ENCODE measurements around the gene NOXRED1.

The NOXRED1 gene

DNA sequence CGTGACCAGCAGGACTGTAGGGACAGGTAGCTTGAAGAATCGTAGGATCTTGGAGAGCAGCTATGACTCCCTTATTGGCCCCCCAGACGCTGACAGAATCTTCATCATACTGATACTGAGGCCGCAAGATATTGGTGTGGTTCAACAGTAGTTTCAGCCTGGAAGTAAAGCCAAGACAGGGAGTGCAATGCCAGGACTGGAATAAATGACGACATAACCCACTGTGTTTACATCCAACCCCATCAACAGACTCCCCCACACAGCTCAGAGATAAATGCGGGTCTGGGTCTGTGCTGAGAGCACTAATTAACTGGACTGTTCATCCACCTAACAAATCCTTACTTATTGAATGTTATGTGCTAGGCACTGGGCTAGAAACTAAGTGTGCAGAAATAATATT is 16.6 kb downstream of the NOXRED1 start:
- no peak for DNase-seq

GRCh38 chr14:77406086-77406485 is 17.2 kb downstream of the NOXRED1 start:
- DNase-seq = no peak

DNA sequence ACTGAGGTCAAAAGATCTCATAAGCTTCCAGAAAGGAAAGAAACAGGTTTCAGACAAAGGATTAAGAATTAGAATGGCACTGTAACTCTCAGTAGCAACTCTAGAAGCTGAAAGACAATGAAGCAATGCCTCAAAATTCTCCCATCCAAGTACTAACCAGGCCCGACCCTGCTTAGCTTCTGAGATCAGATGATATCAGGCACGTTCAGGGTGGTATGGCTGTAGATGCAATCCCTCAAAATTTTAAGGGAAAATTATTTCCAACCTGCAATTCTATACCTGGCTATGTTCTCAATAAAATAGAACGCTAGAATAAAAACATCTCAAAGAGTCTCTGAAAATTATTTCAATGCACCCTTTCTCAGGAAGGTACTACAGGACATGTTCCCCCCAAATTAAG is 19.6 kb downstream of the NOXRED1 start:
- no peak for DNase-seq

DNA sequence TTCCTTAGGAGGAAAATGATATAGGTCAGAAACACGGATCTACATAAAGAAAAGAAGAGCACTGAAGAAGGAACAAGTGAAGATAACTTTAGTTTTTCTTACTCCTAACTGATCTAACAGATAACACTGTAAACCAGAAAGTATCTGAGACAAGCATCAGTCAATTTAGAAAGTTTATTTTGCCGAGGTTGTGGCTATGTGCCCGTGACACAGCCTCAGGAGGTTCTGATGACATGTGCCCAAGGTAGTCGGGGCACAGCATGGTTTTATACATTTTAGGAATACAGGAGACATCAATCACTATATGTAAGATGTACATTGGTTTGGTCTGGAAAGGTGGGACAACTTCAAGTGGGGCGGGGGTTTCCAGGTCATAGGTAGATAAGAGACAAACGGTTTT is 23.1 kb downstream of the NOXRED1 start:
- DNase-seq = no peak

DNA sequence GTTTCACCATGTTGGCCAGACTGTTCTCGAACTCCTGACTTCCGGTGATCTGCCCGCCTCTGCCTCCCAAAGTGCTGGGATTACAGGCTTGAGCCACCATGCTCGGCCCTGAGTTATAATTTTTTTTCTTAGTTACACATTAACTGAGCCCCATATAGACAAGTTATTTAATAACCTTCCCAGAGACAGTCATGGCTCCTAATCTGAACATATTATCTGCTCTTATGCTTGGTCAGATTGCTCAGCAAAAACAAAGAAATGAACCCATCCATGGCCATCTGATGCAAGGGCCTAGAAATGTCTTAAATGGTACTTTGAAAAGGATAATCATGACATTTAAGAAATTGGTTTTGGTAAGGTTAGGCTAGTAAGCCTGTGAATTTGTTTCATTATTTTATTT is 33.1 kb downstream of the NOXRED1 start:
- no peak for DNase-seq

- no peak for DNase-seq
These were observed 44.6 kb downstream of the NOXRED1 start for GRCh38 chr14:77378701-77379100.

DNA sequence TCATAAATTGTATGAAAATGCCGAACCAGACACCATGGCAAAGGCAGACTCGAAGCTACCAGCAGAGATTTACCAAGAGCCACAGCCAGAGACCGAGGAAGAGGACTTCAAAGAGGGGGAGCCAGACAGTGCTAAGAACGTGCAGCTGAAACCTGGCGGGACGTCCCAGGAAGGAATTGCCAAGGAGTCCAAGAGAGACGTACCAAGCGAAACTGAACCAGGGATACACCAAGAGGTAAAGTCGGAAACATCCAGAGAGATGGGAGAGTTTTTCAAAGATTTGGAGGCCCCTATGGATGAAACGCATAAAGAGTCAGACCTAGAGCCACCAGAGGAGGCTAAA is 45.9 kb downstream of the NOXRED1 start:
- no peak for DNase-seq

DNA sequence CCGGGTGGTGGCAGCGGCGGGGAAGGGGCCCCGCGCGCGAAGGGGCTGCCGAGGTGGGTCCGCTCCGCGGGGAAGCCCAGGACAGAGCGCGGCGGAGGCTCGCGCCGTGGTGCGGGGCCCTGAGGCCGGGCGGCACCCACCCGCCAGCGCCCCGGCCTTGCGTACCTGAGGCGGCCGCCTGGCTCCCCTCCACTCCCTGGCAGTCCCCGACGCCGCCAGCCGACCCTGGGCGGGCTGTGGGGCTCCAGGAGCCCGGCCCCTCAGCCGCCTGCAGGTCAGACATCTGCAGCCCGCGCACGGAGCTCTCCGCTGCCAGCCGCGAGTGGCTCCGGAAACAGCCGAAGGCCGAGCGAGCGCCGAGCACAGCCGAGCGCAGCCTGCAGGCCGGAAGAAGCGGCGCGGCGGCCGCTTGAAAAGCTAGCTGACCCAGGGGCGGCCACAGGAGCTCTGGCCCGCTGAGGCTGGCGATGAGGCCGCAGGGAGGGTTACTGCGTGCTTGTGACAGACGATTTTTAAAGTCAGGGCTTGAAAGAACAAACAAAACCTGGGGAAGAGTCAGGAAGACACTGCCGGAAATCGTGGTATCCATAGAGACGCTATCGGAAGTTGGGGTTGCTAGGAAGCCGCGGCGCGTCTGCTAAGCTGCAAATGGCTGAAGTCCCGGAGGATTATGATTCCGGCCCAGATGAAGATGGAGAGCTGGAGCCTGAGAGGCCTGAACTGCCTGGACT is 46.4 kb downstream of the NOXRED1 start, which contains the start of the genes SAMD15 and TMED8:
TSS of gene SAMD15 (plus strand) at position 609 of the 731 bp plus-strand sequence. CDS start at position 649, 40 bp downstream.
TSS of gene TMED8 (minus strand) at position 324 of the 731 bp plus-strand sequence. CDS start at position 283, 41 bp downstream.
- peak; percentile 92 for DNase-seq

- DNase-seq = no peak
These were observed 47.2 kb downstream of the NOXRED1 start for GRCh38 chr14:77375973-77376770.

GRCh38 chr14:77375164-77375950 is 48.0 kb downstream of the NOXRED1 start:
- DNase-seq = no peak

GRCh38 chr14:77372304-77372841 is 51.0 kb downstream of the NOXRED1 start:
- peak; percentile 35 for DNase-seq

DNA sequence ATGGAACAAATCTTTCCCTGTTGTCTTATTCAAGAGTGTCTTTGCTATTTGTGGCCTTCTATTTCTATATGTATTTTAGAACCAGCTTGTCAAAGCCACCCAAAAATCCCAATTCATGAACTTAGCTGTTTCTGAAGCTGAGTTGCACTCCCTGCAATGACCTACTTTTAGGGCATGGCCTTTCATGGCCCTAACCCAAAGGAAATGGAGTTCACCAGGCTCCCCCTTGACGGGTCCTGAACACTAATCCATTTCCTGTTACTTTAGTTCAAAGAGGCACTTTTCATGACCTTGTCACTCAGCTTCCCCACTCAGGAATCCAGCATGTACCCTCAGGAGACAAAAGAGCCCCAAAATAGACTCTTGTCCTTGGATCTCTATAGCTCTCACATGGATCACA is 54.0 kb downstream of the NOXRED1 start:
- DNase-seq = no peak

GRCh38 chr14:77364146-77364545 is 59.2 kb downstream of the NOXRED1 start:
- DNase-seq = no peak

GRCh38 chr14:77359626-77360025 is 63.7 kb downstream of the NOXRED1 start:
- DNase-seq = no peak

DNA sequence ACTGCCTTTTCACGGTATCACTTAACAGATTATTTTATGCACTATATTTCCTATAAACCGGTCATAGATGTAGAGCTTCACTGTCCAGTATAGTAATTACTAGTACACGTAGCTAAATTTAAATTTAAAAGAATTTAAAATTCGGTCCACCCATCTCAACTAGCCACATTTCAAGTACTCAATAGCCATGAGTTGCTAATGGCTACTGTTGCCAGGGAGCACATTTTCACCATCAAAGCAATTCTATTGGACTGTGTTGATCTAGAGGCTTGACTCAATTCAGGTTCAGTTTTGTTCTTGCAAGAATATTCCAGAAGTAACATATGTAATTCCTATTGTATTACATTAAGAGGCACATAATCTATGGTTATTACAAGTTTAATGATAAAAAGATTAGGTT is 66.4 kb downstream of the NOXRED1 start:
- DNase-seq = no peak

DNA sequence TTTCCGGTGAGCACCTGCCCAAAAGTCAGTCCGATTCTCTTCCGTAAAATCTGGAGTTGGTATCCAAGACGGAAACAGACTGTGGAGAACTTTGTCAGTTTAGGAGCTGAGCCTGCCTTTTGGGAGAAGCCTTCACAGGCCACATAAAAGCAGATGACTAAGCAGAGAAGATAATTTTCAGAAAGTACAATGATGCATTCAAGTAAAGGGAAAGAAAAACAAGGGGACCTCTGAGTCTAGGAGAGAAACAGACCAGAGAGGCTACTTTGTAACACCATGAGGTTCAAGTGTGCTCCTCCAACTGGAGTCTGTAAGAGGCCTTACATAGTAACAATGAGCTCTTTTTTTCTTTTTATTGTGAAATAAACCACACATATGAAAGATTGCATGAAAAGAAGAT is 67.5 kb downstream of the NOXRED1 start:
- no peak for DNase-seq

DNA sequence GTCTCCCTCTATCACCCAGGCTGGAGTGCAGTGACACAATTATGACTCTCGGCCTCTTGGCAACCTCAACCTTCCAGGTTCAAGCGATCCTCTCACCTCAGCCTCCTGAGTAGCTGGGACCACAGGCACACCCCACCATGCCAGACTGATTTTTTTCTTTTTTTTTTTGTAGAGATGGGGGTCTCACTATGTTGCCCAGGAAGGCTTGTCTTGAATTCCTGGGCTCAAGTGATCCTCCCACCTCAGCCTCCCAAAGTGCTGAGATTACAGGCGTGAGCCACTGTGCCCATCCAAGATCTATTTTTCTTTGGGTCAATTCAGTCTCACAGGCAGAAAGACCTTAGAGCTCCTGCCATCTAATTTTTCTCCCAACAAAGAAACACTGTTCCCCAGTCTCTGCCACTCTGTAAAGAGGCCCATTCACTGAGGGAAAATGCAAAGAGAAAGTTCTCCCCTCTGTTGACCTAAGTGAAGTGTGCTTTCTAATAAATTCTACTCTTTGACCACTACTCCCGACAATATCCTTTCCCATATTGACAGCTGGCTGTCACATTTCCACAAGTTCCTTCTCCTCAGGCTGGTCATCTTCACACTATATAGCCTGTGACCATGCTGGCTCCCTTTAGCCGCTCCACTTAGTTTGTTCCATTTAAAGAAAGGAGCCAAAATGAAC is 69.7 kb downstream of the NOXRED1 start:
- DNase-seq = no peak

DNA sequence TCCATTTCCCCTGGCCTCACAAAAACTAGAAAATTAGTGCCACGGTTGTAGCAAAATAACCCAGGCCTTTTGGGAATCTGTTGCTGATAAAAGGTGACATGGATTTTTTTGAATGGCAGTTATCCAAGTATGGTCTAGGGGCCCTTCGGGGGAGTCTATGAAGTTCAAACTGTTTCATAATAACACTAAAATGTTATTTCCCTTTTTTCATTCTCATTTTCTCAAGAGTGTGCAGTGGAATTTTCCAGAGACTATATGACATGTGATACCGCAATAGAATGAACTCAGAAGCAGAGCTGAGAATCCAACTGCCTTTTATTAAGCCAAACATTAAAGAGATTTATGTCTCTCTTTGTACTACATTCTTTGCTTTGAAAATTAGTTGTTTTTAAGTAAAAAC is 75.6 kb downstream of the NOXRED1 start:
- no peak for DNase-seq

- no peak for DNase-seq
These were observed 76.8 kb downstream of the NOXRED1 start for GRCh38 chr14:77346495-77346894.

DNA sequence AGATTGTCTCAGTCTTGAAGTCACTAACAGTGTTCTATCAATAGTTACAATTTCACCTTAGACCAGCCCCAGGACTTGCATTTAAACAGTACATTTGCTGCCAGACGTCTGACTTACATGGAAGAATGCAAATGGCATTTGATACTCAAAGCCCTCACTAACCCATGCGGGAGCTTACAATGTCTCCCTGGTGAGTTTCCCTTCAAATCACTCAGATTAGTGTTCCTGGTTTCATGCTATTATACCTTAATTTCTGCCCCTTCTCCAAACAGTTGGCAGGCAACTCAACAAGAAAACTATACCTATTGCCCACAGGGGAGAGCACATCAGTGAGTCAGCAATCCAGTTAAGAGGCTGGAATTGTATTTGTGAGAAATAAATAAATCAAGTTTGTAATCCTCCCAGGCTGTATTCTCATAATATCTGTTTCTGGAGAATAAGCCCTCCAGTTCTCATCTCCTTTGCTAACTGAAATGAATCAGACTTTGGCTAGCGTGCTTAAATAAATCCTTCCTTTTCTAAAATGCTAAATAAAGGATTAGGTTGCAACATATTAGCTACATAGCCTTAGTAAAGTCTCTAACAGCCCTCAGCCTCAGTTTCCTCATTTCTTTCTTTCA is 78.8 kb downstream of the NOXRED1 start:
- no peak for DNase-seq

Data from DMS79 (cell line).